Kidney glomerular epithelial cell (primary cell): ENCODE results near the gene IL1R2.
"Not testable (repeated sequence)": the region's sequence is repeated elsewhere in the genome, so short reads cannot be mapped to it uniquely, and the experiment has no call there.

Experiments
- DNase-seq: peaks from one replicate; lab custom pipeline; 2025; lab: John Stamatoyannopoulos, UW

The IL1R2 gene

DNA sequence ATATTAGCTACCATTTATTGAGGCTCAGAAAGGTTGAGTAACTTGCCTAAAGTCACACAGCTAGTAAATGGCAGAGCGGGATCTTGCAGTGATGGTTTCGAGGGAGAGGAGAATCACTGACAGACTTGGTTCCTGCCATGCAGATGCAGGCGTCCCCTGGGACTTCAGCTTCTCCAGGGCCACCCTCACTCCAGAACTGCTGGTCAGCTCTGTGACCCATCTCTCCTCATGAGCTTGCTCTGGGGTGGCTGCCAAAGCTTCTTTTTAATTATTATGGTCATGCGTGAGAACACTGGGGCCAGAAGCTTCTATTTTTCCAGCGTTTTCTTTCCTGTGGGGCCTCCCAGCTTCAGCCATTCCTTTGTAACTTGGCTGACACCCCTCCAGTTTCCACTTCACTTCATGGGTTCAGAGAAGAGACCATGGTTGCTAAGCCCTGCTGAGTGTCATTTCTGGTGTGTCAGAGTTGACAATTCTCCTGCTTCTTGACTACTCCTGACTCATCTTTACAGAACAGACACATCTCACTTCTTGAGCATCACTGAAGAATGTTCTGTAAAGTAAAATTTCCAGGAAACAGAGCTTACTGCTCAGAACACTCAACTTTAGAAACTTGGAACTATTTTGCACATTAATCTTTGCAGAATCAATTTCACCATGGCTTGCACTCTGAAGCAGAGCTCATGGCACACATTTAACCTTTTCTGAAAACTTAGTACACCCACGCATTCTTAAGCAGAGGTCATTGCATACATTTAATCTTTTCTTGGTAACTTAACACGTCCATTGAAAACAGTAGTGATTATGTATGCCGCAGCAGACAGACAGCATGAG lies 70.4 kb downstream of the IL1R2 start:
- peak; percentile 46 for DNase-seq

GRCh38 chr2:102062802-102063201 lies 71.0 kb downstream of the IL1R2 start:
- DNase-seq: no peak

DNA sequence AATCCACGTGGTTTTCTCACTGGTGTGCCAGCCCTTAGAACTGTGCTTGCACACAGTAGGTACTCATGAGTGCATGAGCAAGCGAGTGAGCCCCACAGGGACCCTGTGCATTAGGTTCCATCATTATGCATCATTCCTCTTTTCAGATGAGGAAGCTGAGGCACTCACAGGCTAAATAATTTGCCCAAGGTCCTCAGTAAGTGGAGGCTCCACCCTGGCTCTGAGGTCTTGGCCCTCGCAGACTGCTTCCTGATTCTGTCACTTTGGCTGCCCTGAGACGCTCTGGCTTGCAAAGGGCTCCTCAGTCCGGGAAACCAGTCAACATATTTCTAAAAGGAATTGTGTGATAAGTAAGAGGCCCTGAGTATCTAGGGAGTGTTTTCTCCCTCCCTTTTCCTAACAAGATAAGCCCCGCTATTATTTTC lies 71.7 kb downstream of the IL1R2 start:
- DNase-seq: no peak

DNA sequence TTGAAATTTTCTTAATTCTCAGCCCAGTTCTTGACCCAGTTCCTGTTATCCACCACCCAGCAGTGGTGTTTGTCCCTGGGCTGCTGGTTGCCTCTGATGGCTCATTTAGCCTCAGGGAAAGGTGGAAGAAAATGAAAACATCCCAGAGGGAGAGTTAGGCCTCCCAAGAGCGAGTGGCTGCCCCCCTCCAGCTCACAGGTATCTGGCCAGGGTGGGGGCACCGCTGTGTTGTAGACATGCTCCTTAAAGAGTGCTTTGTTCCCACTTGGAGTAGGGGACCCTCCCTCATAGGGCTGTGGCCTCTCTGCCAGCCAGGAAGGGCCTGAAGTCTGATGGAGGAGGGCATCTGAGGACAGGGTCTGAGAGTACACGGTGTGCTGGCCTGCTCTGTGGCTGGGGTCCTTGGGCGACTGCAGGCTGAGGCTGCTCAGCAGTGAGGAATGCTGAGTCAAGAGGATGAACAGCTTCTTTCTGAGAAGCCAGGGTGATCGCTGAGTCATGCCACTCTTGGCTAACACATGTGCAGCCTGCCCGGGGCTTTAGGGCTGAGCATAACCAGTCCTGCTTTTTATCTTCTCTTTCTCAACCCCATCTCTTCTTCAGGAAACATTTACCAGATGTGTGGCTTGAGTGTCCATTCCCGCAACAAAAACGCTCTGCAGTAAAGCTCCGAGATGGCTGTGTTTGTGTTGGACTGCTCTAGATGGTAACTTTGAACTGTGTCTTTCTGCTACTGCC lies 72.3 kb downstream of the IL1R2 start:
- DNase-seq: peak; percentile 75

- no peak for DNase-seq
Observed at GRCh38 chr2:102064679-102065674, 73.2 kb downstream of the IL1R2 start.

- no peak for DNase-seq
Observed at GRCh38 chr2:102065675-102066252, 74.0 kb downstream of the IL1R2 start.

GRCh38 chr2:102066554-102066953 lies 74.8 kb downstream of the IL1R2 start:
- DNase-seq: no peak

GRCh38 chr2:102068126-102068525 lies 76.4 kb downstream of the IL1R2 start:
- DNase-seq: not testable (repeated sequence)

- DNase-seq: no peak
Observed at GRCh38 chr2:102069311-102069974, 77.7 kb downstream of the IL1R2 start.

DNA sequence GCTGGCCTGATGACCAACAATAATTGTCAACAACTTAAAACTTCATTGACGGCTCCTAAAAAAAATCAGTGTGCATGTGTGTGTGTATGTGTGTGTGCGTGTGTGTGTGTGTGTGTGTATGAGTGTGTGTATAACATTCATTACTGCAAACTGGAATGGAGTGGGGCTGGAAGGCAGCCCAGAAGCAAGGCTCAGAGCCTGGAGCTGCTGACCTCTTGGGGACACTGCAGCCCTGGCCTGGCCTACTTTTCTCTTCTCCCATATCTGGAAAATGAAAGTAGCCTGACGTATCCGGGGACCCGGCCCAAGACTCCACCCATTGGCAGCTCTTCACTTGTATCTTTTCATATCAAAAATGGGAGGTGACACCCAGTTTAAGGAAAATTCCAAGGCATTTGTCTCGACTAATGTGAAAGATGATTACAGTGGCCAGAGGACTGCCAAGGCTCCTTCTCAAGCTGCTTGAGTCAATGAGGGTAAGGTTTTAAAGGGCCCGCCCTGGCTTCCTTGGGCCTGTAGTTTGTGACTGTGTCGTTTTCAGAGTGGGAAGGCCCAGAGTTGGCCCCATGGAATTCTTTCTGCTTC lies 78.4 kb downstream of the IL1R2 start:
- DNase-seq: peak; percentile 21

DNA sequence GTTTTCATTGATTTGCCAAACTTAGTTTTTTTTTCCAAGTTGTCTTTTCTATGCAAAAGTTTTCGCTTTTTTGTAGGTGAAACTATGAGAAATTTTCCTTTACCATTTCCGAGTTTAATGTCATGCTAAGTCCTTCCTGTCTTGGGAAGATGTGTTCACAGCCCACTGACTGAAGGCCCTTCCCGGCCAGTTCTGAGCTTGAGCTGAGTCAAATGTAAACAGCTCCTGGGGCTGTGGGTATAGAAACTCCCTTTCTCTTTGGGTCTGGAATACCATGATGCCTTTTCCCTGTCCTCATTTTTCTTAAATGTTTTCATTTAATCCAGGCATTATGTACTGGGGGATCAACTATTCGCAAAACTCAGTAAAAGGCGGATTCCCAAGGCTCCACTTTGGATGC lies 81.0 kb downstream of the IL1R2 start:
- DNase-seq: no peak

DNA sequence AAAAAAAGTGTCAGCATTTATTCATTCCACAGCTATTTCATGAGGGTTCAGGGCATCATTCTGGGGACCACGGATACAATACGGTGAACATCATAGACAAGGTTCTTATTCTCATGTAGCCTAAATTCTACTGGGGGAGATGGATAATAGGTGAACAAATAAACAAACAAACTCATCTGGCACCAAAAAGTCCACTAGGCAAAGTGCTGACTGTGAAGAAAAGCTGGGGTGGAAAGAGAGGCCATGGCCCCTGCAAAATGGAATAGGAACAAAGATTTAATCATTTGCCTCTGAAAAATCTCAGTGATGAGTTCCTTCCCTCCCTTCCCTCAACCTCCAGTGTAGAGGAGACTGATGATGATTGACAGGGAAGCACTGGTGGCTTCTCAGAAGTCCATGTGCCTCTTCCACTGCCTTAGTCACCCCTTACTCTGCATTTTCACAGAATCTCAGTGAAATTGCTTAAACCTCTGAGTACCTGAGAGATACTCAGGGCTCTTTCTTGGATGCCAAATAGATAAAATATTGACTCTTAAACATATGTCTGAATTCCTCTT lies 81.5 kb downstream of the IL1R2 start:
- no peak for DNase-seq

DNA sequence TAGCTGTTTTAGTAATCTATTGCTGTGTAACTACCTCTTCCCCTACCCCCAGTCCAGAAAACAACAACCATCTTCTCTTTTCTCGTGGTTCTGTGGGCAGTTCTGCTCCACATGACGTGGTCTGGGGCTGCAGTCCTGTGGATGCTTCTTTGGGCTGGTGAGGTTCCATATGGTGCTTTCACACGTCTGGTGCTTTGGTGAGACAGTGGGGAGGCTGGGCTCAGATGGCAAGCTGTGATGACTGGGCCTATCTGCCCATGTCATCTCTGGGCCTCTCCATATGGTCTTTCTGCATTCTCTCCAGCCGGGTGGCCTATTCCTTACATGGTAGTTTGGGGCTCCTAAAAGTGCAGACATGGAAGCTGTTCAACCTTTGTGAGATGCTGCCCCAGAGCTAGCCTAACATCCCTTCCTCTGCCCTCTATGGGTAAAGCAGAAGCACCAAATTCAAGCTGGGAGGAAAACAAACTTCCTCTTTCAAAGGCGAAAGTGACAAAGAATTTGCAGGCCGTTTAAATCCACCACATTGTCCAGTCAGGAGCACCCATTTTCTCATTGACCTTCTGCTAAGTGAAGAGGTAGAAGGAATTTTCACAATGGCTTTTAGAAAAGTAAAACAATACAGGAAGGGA lies 82.5 kb downstream of the IL1R2 start:
- DNase-seq: no peak

DNA sequence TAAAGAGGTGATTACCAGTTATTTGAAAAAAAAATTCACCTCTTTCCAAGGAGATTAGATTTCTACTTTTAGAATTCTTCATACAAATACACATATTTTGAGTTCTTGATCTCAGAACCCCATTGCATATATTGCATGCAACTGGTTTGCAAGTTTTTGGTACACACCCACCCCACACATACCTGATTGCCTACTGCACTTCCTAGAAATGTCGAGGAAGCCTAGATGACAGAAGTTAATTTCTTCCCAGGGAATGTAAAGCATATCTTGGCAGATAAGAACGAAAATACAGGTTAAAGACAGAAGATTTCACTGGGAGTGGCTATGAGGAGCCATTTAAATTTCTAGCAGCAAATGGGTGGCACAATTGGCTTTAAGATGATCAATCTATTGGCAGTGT lies 83.7 kb downstream of the IL1R2 start:
- DNase-seq: no peak

GRCh38 chr2:102076512-102076911 lies 84.8 kb downstream of the IL1R2 start:
- no peak for DNase-seq
